ENCODE measurements around the gene GALM. TPM values are rescaled to one million over a fixed set of nuclear protein-coding genes. Genes with fewer than 3 reads are reported as not detected.

Gene GALM
- polyA plus RNA-seq, 1 experiment: 10.1 TPM

DNA sequence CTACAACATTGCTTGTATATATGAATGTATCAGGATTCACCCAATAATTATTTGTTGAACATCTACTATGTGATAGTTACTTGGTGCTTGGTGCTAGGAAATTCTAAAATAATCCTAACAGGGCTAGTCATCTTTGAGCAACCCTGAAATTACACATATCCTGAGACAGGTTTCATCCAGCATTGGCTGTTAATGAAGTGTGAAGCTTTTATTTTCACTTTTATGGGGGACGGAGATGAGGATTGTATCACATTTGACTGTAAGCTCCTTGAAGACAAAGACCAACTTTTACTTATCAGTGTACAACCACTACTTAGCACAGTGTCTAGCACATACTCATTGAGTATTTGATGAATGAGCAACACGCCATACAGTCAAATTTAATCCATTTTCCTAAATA, 6.8 kb upstream of the GALM start:
- Histone ChIP-seq H3K36me3 (ENCODE audit: control insufficient read depth, insufficient read depth, low read length) (no peaks in the 10 kb centered on the region), H3K27me3 (ENCODE audit: control insufficient read depth, insufficient read depth, low read length) (peaks cover 2% of the 10 kb centered on the region), H3K4me3 (ENCODE audit: low read depth, low read length) (no peak overlapping the region)
- no peak for DNase-seq (ENCODE audit: low read depth)
- POLR2A ChIA-PET: no interaction called here
- CTCF ChIA-PET: interaction anchor here (1.1 to 1.6 kb wide), 2 partner anchors 14 to 77 kb away, joined by 3 to 4 read pairs; no protein-coding TSS in a partner anchor
- TF ChIP-seq, protein P1, sequence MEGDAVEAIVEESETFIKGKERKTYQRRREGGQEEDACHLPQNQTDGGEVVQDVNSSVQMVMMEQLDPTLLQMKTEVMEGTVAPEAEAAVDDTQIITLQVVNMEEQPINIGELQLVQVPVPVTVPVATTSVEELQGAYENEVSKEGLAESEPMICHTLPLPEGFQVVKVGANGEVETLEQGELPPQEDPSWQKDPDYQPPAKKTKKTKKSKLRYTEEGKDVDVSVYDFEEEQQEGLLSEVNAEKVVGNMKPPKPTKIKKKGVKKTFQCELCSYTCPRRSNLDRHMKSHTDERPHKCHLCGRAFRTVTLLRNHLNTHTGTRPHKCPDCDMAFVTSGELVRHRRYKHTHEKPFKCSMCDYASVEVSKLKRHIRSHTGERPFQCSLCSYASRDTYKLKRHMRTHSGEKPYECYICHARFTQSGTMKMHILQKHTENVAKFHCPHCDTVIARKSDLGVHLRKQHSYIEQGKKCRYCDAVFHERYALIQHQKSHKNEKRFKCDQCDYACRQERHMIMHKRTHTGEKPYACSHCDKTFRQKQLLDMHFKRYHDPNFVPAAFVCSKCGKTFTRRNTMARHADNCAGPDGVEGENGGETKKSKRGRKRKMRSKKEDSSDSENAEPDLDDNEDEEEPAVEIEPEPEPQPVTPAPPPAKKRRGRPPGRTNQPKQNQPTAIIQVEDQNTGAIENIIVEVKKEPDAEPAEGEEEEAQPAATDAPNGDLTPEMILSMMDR (IDR thresholded peaks at IDR 0.05; ENCODE audit: insufficient read depth, low read depth, low read length): no peak

DNA sequence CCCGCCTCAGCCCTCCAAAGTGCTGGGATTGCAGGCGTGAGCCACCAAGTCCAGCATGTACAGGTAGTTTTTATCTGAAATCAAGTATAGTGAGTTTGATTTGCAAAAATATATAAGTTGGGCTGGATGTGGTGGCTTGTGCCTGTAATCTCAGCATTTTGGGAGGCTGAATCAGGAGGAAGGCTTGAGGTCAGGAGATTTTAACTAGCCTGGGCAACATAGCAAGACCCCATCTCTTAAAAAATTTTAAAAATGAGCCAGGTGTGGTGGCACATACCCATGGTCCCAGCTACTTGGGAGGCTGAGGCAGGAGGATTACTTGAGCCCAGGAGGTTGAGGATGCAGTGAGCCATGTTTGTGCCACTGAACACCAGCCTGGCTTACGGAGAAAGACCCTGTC, 5.6 kb upstream of the GALM start:
- no peak for DNase-seq (ENCODE audit: low read depth)
- TF ChIP-seq, protein P1 (IDR thresholded peaks at IDR 0.05; ENCODE audit: insufficient read depth, low read depth, low read length): no peak
- Histone ChIP-seq H3K36me3 (ENCODE audit: control insufficient read depth, insufficient read depth, low read length) (no peaks in the 10 kb centered on the region), H3K27me3 (ENCODE audit: control insufficient read depth, insufficient read depth, low read length) (no peaks in the 10 kb centered on the region), H3K4me3 (ENCODE audit: low read depth, low read length) (no peak overlapping the region)
- CTCF ChIA-PET: no interaction called here
- POLR2A ChIA-PET: no interaction called here

DNA sequence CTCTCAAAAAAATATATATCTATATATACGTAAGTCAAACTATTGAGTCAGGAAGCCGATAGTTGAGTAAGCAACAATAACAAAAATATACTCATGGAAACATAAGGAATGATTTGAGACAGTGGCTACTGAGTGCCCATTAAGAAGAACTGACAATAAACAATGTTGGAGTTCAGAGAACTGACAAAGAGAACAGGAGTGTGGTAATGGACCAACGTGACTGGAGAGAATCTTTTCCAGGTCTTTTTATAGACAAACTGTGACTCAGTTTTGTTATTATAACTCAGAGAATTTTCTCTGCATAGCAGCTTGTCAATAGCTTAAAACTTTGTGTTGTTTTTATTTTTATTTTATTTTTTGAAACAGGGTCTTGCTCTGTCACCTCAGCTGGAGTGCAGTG, 4.6 kb upstream of the GALM start:
- H3K27me3 ChIP-seq (ENCODE audit: control insufficient read depth, insufficient read depth, low read length): no peaks in the 10 kb centered on the region
- no peak for DNase-seq (ENCODE audit: low read depth)
- H3K4me3 ChIP-seq (ENCODE audit: low read depth, low read length): no peak overlapping the region
- no peaks in the 10 kb centered on the region for H3K36me3 ChIP-seq (ENCODE audit: control insufficient read depth, insufficient read depth, low read length)
- ChIA-PET CTCF (interaction anchor here (1.1 kb wide), 1 partner anchor 11 kb away, joined by 3 read pairs; no protein-coding TSS in a partner anchor), POLR2A (no interaction called here)
- TF ChIP-seq, protein P1 (IDR thresholded peaks at IDR 0.05; ENCODE audit: insufficient read depth, low read depth, low read length): no peak

DNA sequence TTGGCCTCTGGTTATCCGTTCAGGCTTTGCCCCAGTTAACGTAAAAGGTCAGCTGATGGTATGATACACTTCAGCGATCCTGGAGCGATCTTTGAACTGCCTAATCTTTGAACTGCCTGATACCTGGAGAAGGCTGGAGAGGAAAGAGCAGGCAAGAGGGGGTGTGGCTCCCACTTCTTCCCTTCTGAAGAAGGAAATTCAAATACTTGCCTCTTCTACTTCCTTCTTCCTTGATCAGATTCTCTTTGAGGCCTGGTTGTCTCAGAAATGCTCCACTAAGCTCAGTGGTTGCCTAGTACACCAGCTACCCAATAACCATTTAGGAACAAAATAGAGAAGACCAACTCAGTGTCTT, 619 bp downstream of the GALM start:
- DNase-seq (ENCODE audit: low read depth): no peak
- Histone ChIP-seq H3K36me3 (ENCODE audit: control insufficient read depth, insufficient read depth, low read length) (no peaks in the 10 kb centered on the region), H3K27me3 (ENCODE audit: control insufficient read depth, insufficient read depth, low read length) (no peaks in the 10 kb centered on the region), H3K4me3 (ENCODE audit: low read depth, low read length) (peak overlapping the region; percentile 41)
- TF ChIP-seq, protein P1 (IDR thresholded peaks at IDR 0.05; ENCODE audit: insufficient read depth, low read depth, low read length): no peak
- POLR2A ChIA-PET: no interaction called here
- CTCF ChIA-PET: interaction anchor here (0.6 to 1.4 kb wide), 3 partner anchors 15 to 63 kb away, joined by 3 to 4 read pairs (median 4); no protein-coding TSS in a partner anchor

DNA sequence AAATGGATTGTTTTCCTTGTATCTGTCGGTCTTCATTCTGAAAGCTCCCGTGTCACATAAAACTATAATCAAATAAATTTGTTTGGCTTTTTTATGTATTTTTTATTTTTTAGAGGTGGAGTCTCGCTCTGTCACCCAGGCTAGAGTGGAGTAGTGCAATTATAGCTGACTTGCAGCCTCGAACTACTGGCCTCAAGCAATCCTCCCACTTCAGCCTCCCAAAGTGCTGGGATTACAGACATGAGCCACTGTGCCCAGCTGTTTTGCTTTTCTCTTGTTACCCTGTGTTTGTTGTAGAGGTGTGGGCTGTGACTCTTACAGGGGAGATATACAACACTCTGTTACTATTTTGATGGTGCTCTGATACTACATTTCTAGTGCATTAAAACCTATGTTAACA, 2.2 kb downstream of the GALM start:
- ChIA-PET POLR2A (no interaction called here), CTCF (interaction anchor here (1.2 kb wide), 1 partner anchor 352 kb away, joined by 3 read pairs; no protein-coding TSS in a partner anchor)
- no peak overlapping the region for H3K4me3 ChIP-seq (ENCODE audit: low read depth, low read length)
- TF ChIP-seq, protein P1 (IDR thresholded peaks at IDR 0.05; ENCODE audit: insufficient read depth, low read depth, low read length): no peak
- H3K36me3 ChIP-seq (ENCODE audit: control insufficient read depth, insufficient read depth, low read length): no peaks in the 10 kb centered on the region
- no peaks in the 10 kb centered on the region for H3K27me3 ChIP-seq (ENCODE audit: control insufficient read depth, insufficient read depth, low read length)
- DNase-seq (ENCODE audit: low read depth): no peak

Measured in BJ (cell line).